OCI-LY7 (cell line): ENCODE results near the gene FAM118B. TPM values are rescaled to one million over a fixed set of nuclear protein-coding genes. Genes with fewer than 3 reads are reported as not detected.

Experiments used
- BruUV-seq: library from RNA; stranded (reverse); fragments of 400-500 nt; replicated peaks from 2 replicates; lab custom pipeline; 2021; lab: Mats Ljungman, UMichigan
- CTCF ChIA-PET: fragments of 300-600 bp; sonication (Branson Sonifier 250); formaldehyde crosslinking; loops from one replicate; lab custom pipeline; 2022; ENCODE audit warnings: antibody characterized with exemption; ENCODE audit not compliant: unreplicated experiment; lab: Charles Lee
- POLR2A ChIA-PET: fragments of 300-600 bp; sonication (Branson Sonifier 250); formaldehyde crosslinking; loops from one replicate; lab custom pipeline; 2022; ENCODE audit warnings: antibody characterized with exemption; lab: Charles Lee
- DNase-seq: peaks from one replicate; pipeline ENCODE4 v3.0.0-alpha.2; 2015; ENCODE audit warnings: low spot score
- H2AFZ ChIP-seq: fragments of 200-600 bp; sonication (generic), shearing (Covaris generic); 2 replicates; pipeline ENCODE4 v1.6.1; 2014; ENCODE audit warnings: mild to moderate bottlenecking, antibody characterized with exemption, low read length, moderate library complexity
- H3K27ac ChIP-seq: fragments of 200-600 bp; sonication (generic); 2 replicates; pipeline ENCODE4 v1.5.1; 2014; ENCODE audit warnings: mixed run types, low read depth, mild to moderate bottlenecking, moderate library complexity, low read length, inconsistent platforms; ENCODE audit not compliant: poor library complexity, severe bottlenecking
- H3K36me3 ChIP-seq: fragments of 200-600 bp; sonication (generic); 2 replicates; pipeline ENCODE4 v1.6.1; 2014; ENCODE audit warnings: mild to moderate bottlenecking, antibody characterized with exemption, low read length, moderate library complexity, mixed read lengths; ENCODE audit not compliant: insufficient read depth
- H3K4me1 ChIP-seq: fragments of 200-600 bp; sonication (generic); 2 replicates; pipeline ENCODE4 v1.5.1; 2014; ENCODE audit warnings: mild to moderate bottlenecking, low read length; ENCODE audit not compliant: insufficient read depth, poor library complexity, severe bottlenecking
- H3K4me2 ChIP-seq: fragments of 200-600 bp; sonication (generic); 2 replicates; pipeline ENCODE4 v1.6.1; 2014; ENCODE audit warnings: mild to moderate bottlenecking, low read length
- H3K4me3 ChIP-seq: fragments of 200-600 bp; sonication (generic); 2 replicates; pipeline ENCODE4 v1.5.1; 2014; ENCODE audit warnings: mild to moderate bottlenecking, low read depth, low read length; ENCODE audit not compliant: poor library complexity, severe bottlenecking
- H3K79me2 ChIP-seq: fragments of 200-600 bp; sonication (generic); 2 replicates; pipeline ENCODE4 v1.6.1; 2016; ENCODE audit warnings: low read depth, mild to moderate bottlenecking, low read length, moderate library complexity, mixed read lengths; ENCODE audit not compliant: insufficient read depth
- H3K9me2 ChIP-seq: fragments of 200-600 bp; sonication (generic); 2 replicates; pipeline ENCODE4 v1.6.1; 2016; ENCODE audit warnings: mild to moderate bottlenecking, low read length, mixed read lengths; ENCODE audit not compliant: insufficient read depth
- H3K9me3 ChIP-seq: fragments of 200-600 bp; sonication (generic); 2 replicates; pipeline ENCODE4 v1.6.1; 2014; ENCODE audit warnings: mild to moderate bottlenecking, mixed run types, low read length, mixed read lengths
- H4K20me1 ChIP-seq: fragments of 200-600 bp; sonication (generic); 2 replicates; pipeline ENCODE4 v1.6.1; 2014; ENCODE audit warnings: mild to moderate bottlenecking, antibody characterized with exemption, low read length, moderate library complexity, mixed read lengths; ENCODE audit not compliant: insufficient read depth
- CTCF ChIP-seq: fragments of 200-600 bp; sonication (generic); conservative IDR thresholded peaks from 2 replicates; pipeline ENCODE4 v1.5.1; 2014; ENCODE audit warnings: mild to moderate bottlenecking, antibody characterized with exemption, low read length, moderate library complexity, mixed read lengths
- EZH2phosphoT487 ChIP-seq: fragments of 200-600 bp; sonication (generic); IDR thresholded peaks from 2 replicates; pipeline ENCODE4 v1.6.1; 2018; ENCODE audit warnings: low read depth, borderline replicate concordance, mild to moderate bottlenecking, mixed run types, antibody characterized with exemption, low read length, moderate library complexity, mixed read lengths
- intact Hi-C: fragments of 100-400 bp; cut with micrococcal nuclease; formaldehyde crosslinking; loops from one replicate; pipeline ENCODE4 v1.10.0; 2022; ENCODE audit not compliant: unreplicated experiment
- total RNA-seq, 2 experiments: library from RNA; depleted of rRNA in 1 of 2; stranded (reverse); fragments of >200 nt in 1 of 2; shearing (Covaris generic) in 1 of 2; gene quantifications; 2 replicates each; pipeline ENCODE4 v1.2.3, GENCODE V29; 2014 to 2022

The FAM118B gene
- total RNA-seq, 2 experiments from 2014 or later, result 9.9 to 14.8 TPM

DNA sequence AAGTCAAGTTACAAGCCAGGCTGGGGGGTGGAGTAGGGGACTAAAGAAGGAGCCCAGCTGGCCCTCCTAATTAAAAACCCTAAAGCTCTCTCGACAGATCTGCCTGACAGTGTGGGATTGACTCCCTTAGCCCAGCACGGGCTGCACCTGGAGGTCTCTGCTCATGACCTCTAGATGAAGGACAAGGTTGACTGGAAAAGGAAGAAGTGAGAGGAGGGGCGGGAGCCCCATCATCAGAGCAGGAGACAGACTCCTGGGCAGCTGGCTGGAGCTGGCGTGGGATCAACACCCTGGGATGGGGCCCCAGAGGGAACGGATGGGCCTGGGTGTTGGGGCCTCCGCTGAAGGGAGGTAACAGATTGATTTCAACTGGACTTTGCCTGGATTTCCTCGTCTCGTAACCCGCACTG lies 46.3 kb upstream of the FAM118B start:
- Histone ChIP-seq H3K27ac (no peak overlapping the region), H3K4me3 (no peak overlapping the region), H2AFZ (no peak overlapping the region), H4K20me1 (no peaks in the 10 kb centered on the region), H3K9me3 (no peaks in the 10 kb centered on the region), H3K9me2 (no peaks in the 10 kb centered on the region), H3K36me3 (no peaks in the 10 kb centered on the region), H3K4me1 (no peaks in the 10 kb centered on the region), H3K4me2 (no peak overlapping the region), H3K79me2 (no peaks in the 10 kb centered on the region)
- DNase-seq, result no peak
- ChIA-PET CTCF (no interaction called here), POLR2A (no interaction called here)
- intact Hi-C loops, result no loop called here
- TF ChIP-seq CTCF, result no peak
- no peak for TF ChIP-seq EZH2phosphoT487
- no TSS peak for BruUV-seq

DNA sequence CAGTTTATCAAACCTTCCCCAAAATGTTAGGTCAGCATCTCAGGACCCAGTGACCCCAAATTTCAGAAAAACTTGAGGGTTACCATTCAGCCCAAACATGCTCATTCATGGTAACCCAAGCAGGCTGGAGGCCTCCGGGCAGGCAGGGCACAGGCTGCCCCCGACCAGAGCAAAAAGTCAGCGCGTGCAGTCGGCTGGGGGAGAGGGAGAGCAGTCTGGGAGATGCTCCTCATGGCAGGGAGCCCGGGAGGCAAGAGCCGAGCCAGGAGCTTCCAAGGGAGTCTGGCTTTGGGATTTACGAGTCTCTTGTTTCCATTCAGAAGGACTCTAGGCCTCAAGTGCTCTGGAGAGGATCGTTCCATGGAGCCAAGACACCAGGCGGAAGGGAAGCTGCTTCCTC lies 45.8 kb upstream of the FAM118B start:
- H3K36me3 ChIP-seq, result no peaks in the 10 kb centered on the region
- H4K20me1 ChIP-seq, result no peaks in the 10 kb centered on the region
- H3K4me2 ChIP-seq, result no peak overlapping the region
- no peaks in the 10 kb centered on the region for H3K79me2 ChIP-seq
- no peak overlapping the region for H2AFZ ChIP-seq
- H3K4me1 ChIP-seq, result no peaks in the 10 kb centered on the region
- ChIA-PET POLR2A (no interaction called here), CTCF (no interaction called here)
- BruUV-seq, result no TSS peak
- H3K9me3 ChIP-seq, result no peaks in the 10 kb centered on the region
- no peaks in the 10 kb centered on the region for H3K9me2 ChIP-seq
- no peak overlapping the region for H3K4me3 ChIP-seq
- no peak overlapping the region for H3K27ac ChIP-seq
- intact Hi-C loops, result no loop called here
- no peak for DNase-seq
- TF ChIP-seq EZH2phosphoT487 (no peak), CTCF (no peak)

DNA sequence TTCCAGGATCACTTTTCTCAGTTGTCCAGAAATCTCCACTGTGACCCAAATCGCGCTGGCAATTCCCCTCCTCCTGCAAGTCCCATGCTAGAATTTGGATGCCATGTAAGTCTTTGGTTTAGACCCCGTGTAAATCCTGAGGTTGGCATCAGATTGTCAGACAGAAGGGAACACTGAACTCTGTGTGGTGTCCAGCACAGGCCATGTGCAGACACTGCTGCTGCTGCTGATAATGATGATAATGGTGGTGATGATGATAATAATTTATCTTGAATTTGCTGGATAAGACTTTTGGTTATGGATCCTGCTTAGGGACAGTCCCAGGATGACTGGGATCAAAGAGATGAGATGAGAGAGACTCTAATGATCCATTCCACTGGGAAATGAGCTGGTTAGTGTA lies 45.2 kb upstream of the FAM118B start:
- Histone ChIP-seq H2AFZ (no peak overlapping the region), H3K9me3 (no peaks in the 10 kb centered on the region), H3K36me3 (no peaks in the 10 kb centered on the region), H4K20me1 (no peaks in the 10 kb centered on the region), H3K27ac (no peak overlapping the region), H3K4me3 (no peak overlapping the region), H3K9me2 (no peaks in the 10 kb centered on the region), H3K4me1 (no peaks in the 10 kb centered on the region), H3K79me2 (no peaks in the 10 kb centered on the region), H3K4me2 (no peak overlapping the region)
- ChIA-PET POLR2A (no interaction called here), CTCF (no interaction called here)
- no TSS peak for BruUV-seq
- DNase-seq, result no peak
- TF ChIP-seq CTCF (no peak), EZH2phosphoT487 (no peak)
- intact Hi-C loops, result no loop called here
